Activated naive CD8-positive, alpha-beta T cell treated with anti-CD3 and anti-CD28 coated beads, Interleukin-2, amount 50 U/mL, for 16 hours (primary cell): Measurements from ENCODE around the gene INMT.

Source experiments
- DNase-seq: peaks from one replicate; pipeline ENCODE4 v3.0.0-alpha.2; 2020; ENCODE audit warnings: low read depth, low spot score

INMT gene

DNA sequence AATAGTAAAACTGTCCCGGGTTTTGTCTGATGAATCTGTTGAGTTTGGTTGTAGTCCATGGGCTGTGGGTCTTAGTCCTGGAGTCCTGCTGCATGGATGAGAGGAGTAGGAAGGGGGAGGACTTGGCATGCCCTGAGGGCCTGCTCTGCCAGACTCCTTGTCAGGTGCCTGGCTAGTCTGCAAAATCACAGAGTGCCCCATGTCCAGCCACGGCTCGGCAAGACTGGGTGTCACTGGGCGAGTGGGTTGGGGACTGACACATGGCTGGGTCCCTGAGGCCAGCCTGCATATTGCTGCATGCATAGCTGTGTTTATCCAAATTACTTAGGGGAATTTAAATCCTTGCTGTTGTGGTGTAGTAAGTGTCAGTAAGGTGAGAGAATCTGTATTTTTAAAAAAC lies 29.0 kb downstream of the INMT start:
- DNase-seq = no peak

DNA sequence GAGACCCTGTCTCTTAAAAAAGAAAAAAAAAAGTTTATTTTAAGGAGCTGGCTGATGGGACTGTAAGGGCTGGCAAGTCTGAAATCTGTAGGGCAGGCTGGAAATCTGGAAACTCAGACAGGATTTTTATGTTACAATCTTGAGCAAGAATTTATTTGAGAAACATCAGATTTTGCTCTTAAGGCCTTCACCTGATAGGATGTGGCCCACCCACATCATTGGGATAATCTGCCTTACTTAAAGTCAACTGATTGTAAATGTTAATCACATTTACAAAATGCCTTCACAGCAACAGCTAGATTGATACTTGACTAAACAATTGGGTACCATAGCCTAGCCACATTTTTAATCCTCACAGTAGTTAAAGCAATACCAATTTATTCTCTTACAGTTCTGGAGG lies 30.8 kb downstream of the INMT start:
- no peak for DNase-seq

DNA sequence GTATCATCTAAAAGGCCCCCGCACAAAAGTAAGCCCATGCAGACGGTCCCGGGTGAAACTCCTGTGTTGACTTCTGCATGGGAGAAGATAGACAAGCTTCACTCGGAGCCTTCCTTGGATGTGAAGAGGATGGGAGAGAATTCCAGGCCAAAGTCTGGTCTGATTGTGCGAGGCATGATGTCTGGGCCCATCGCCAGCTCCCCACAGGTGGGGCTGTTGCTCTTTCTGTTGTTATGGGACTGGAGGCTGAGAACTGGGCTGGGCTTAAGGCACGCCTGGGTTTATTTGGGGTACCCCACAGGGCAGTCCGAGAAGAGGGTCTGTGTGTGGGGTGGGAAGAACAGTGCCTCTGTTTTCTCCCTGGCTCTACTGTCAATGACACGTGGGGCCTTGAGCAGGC lies 33.9 kb downstream of the INMT start:
- DNase-seq = no peak

DNA sequence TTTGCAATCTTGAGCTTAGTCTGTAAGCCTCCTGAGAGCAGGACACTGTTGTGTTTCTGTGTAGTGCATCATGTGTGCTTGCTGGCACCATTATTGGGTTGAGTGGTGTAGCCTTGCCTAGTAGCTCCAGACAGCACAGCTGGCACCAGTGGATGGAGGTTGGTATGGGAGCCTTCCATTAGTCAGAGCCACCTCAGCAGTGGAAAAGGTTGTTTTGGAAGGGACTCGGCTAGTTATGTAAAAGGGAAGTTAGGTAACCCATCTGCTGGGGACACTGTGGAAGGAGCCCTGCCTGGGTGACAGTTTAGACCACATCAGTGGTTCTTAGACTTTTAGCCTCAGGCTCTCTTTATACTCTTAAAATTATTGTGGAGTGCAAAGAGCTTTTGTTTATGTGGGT lies 35.6 kb downstream of the INMT start:
- no peak for DNase-seq

DNA sequence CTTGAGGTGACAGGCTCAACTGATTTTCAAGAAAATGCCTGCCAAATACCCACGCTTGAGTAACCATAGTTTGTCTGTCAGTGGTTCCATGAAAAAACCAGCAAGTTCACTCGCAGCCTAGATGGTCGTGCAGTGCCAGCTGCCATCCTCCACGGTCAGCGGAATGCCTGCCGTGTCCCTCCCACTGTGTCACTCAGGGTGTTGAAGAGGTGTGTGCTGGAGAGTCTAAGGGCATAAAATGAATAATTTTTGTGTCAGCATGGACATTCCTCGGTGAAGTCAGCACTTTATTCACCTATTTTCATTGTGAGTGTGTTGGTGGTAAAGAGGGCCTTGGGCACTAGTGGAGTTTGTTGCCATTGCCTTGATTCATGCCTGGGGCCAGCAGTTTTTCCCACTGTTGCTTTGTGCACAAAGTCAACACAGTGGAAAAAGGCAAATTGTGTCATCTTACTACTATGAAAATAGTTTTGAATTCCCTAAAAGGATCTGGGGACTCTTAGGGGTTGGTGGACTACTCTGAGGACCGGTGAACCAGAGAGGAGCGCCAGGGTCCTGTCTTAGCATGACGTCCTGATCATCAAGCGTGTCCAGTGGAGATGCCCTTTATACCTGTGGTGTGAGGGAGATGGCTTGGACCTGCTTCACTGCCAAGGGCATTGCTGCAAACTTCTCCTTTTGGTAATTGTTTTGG lies 36.9 kb downstream of the INMT start:
- DNase-seq = no peak

DNA sequence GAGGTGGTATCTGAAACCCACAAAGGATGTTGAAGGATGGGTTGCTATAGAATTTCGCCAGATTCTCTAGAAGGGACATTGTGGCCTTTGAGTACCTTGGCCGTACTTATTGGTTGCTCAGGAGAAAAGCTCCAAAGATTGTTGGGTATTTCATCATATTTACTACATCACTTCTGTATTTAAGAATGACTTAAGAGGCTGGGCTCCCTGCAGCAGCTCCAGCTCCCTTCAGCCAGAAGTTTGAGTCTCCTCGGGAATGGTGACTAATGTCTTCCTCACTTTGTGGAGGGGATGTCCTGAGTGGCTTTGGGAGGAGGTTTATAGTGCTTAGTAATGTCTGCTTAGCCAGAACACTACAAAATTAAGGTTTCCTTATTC lies 37.4 kb downstream of the INMT start:
- no peak for DNase-seq

DNA sequence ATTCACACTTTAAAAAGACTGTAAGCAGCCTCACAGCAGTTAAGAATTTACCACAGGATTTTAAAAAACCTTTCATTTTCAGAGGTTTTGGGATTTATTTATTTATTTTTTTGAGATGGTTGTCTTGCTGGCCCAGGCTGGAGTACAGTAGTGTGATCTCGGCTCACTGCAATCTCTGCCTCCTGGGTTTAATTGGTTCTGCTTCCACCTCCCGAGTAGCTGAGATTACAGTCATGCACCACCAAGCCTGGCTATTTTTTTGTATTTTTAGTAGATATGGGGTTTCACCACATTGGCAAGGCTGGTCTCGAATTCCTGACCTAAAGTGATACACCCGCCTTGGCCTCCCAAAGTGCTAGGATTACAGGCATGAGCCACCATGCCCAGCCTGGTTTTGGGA lies 38.4 kb downstream of the INMT start:
- no peak for DNase-seq

DNA sequence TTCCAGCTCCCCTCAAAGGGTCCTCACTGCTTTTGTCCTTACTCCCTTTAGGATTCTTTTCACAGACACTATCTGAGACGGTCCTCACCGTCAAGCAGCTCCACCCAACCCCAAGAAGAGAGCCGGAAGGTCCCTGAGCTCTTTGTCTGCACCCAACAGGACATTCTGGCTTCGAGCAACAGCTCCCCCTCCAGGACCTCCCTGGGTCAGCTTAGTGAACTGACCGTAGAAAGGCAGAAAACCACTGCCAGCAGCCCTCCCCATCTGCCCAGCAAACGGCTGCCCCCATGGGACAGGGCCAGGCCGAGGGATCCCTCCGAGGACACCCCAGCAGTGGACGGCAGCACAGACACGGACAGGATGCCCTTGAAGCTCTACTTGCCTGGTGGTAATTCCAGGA lies 39.2 kb downstream of the INMT start:
- no peak for DNase-seq

- no peak for DNase-seq
These were observed 43.4 kb downstream of the INMT start for GRCh38 chr7:30795161-30795948.

- DNase-seq = no peak
These were observed 44.4 kb downstream of the INMT start for GRCh38 chr7:30796105-30796869.

GRCh38 chr7:30797176-30798040 lies 45.5 kb downstream of the INMT start:
- no peak for DNase-seq

- DNase-seq = no peak
These were observed 47.5 kb downstream of the INMT start for GRCh38 chr7:30799206-30799975.

GRCh38 chr7:30799976-30800661 lies 48.2 kb downstream of the INMT start:
- DNase-seq = no peak

GRCh38 chr7:30800785-30801252 lies 48.9 kb downstream of the INMT start:
- DNase-seq = no peak

GRCh38 chr7:30802812-30803211 lies 50.9 kb downstream of the INMT start:
- no peak for DNase-seq

DNA sequence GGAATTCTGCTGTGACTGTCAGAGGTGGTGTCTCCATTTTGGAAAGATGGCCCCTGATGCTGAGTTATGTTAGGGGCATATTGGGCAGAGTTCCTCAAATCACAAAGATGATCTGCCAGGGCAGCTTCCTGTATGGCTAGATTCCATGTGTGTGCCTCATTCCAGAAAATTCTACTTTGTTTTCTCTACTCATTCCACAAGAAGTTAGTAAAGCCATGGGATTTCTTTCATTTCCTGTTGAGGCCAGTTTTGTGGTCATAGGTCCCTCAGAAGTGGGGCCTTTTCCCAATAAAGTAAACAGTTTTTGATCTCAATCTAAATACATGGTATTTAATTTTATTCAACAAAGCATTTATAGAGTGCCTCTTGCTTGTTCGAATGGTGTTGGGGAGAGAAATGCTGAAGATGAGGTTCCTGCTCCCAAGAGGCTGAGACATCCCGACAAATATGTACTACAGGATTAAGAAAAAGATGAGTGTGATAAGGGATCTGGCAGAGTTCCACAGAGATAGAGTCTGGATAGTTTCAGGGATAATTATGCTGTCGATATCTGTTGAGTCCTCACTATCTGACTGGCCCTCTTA lies 52.2 kb downstream of the INMT start:
- DNase-seq = no peak

GRCh38 chr7:30805081-30805691 lies 53.3 kb downstream of the INMT start:
- DNase-seq = no peak

- DNase-seq = no peak
These were observed 54.0 kb downstream of the INMT start for GRCh38 chr7:30805931-30806330.
